ENCODE results near the gene TRIM8. TPM values are rescaled to one million over a fixed set of nuclear protein-coding genes. Genes with fewer than 3 reads are reported as not detected.

The TRIM8 gene
- polyA plus RNA-seq, 3 donors = 39.4 to 183 (median 41.4) TPM

DNA sequence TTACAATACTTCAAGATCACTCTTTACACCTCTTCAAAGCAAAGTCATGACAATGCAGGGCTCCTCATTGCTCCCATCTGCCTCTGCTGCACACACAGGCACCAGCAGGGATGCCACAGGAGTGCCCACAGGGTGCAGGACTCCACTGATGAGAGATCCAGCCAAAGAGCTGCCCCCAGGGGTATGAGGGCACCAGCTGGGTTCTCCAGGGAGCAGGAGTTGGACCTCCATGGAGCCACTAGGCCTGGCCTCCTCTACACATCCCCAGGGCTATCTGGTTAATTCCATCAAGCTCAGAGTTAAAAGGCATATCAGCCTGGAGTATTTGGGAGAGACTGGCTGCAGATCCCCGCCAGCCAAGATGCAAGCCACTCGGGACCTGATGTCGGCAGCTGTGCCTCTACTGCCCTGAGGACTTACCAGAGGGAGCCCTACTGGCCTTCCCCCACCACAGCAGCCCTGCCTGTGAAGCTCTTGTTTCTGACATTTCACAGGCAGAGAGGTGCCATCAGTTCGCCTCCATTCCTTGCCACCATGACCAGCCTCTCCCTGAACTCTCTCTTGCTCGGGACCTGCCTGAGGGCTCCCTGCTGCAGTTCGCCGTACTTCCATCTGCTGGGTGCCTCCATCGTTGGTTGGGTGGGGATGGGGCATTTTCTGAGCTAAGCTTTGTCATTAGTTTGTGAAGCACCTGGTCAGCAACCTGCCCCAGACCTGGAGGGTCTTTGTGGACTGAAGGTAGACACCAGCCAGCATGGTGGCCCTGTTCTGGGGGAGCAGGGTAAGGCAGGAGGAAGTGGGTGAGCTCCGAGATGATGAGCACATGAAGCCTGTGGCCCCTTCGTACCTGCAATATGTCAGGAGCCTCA lies 12.5 kb upstream of the TRIM8 start:
- WGBS (ENCODE audit: insufficient coverage) = 80% methylated on average over 8 of the region's 10 CpGs
- H3K27me3 Mint-ChIP-seq (ENCODE audit: low read depth in 3 of 3) = no peaks in the 10 kb centered on the region
- H3K9ac ChIP-seq (ENCODE audit: insufficient read depth, low read length, poor library complexity, severe bottlenecking) = peak overlapping the region; percentile 66
- intact Hi-C loops (cut with micrococcal nuclease) = no loop called here
- H2AFZ ChIP-seq (ENCODE audit: insufficient read depth, low read depth, low read length, poor library complexity, severe bottlenecking) = no peak overlapping the region
- peaks cover 22 to 48% of the 10 kb centered on the region in 2 donors for H3K36me3 ChIP-seq (replicated peaks in 1 of 2; ENCODE audit: control insufficient read depth in 1 of 2, insufficient read depth in 2 of 2, low read length in 2 of 2)
- TF ChIP-seq, protein P1, sequence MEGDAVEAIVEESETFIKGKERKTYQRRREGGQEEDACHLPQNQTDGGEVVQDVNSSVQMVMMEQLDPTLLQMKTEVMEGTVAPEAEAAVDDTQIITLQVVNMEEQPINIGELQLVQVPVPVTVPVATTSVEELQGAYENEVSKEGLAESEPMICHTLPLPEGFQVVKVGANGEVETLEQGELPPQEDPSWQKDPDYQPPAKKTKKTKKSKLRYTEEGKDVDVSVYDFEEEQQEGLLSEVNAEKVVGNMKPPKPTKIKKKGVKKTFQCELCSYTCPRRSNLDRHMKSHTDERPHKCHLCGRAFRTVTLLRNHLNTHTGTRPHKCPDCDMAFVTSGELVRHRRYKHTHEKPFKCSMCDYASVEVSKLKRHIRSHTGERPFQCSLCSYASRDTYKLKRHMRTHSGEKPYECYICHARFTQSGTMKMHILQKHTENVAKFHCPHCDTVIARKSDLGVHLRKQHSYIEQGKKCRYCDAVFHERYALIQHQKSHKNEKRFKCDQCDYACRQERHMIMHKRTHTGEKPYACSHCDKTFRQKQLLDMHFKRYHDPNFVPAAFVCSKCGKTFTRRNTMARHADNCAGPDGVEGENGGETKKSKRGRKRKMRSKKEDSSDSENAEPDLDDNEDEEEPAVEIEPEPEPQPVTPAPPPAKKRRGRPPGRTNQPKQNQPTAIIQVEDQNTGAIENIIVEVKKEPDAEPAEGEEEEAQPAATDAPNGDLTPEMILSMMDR (IDR thresholded peaks at IDR 0.05) = no peak
- H3K9me3 Mint-ChIP-seq = peaks cover 0 to 2% (median 0%) of the 10 kb centered on the region in 7 donors
- peak overlapping the region; percentile 94 to 98 (median 96) for H3K27ac Mint-ChIP-seq
- peak overlapping the region; percentile 66 for H3K4me2 ChIP-seq (replicated peaks; ENCODE audit: extremely low read depth, low read length, poor library complexity, severe bottlenecking)
- DNase-seq = no peak
- peak overlapping the region; percentile 96 to 99 for H3K27ac ChIP-seq (ENCODE audit: low read depth in 1 of 2, low read length in 2 of 2)
- peak overlapping the region in 1 of 3 experiments; percentile 57 for H3K4me3 ChIP-seq (replicated peaks in 1 of 3; ENCODE audit: low read depth in 2 of 3, low read length in 3 of 3)
- no peaks in the 10 kb centered on the region for H3K9me3 ChIP-seq (replicated peaks in 1 of 2; ENCODE audit: control insufficient read depth in 1 of 2, insufficient read depth in 1 of 2, low read length in 2 of 2)
- no peaks in the 10 kb centered on the region for H4K20me1 ChIP-seq (ENCODE audit: insufficient read depth, low read length)
- H3K79me2 ChIP-seq (ENCODE audit: insufficient read depth, low read length) = peaks cover 19% of the 10 kb centered on the region
- no peaks in the 10 kb centered on the region for H3K27me3 ChIP-seq (ENCODE audit: control insufficient read depth in 2 of 2, insufficient read depth in 2 of 2, low read length in 2 of 2)
- H3K4me3 Mint-ChIP-seq = no peak overlapping the region
- H3K4me1 ChIP-seq (ENCODE audit: control insufficient read depth in 1 of 2, insufficient read depth in 2 of 2, low read length in 2 of 2) = peaks cover 62 to 67% of the 10 kb centered on the region in 2 donors
- H3K36me3 Mint-ChIP-seq = peaks cover 38 to 50% of the 10 kb centered on the region in 2 donors
- H3K4me1 Mint-ChIP-seq = peaks cover 69% of the 10 kb centered on the region

DNA sequence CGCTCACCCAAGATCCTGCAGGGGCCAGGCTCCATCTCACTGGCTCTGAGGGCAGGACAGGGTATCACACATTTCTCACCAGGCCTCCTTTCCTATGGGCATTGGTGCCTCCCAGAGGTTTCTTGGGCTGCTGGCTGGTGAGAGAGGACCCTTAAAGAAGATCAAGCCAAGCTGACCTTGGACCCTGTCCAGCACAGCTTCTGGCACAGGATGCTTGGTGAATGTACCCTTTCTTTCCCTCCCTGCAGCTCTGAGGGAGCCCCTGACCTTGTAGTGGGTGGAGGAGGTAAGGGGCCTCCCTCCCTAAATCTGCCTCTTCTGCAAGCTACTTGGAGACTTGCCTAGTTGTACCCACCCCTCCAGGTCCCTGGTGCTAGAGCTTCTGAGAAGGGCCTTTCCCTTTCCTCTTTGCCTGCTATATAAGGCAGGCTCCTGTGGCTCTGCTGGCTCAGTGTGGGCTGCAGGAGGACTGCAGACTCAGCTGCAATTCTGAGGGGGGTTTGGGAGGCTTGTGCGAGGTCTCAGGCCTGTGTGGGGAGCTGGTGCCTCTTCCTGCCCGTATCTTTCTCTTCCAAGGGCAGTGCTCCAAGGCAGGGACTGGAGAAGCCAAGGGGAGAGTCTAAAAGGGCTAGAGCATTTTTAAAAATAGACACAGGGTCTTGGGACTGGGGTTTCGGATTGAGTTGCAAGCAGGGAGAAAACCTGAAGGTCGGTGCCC lies 11.7 kb upstream of the TRIM8 start:
- Histone ChIP-seq H2AFZ (ENCODE audit: insufficient read depth, low read depth, low read length, poor library complexity, severe bottlenecking) (no peak overlapping the region), H3K9ac (ENCODE audit: insufficient read depth, low read length, poor library complexity, severe bottlenecking) (peak overlapping the region; percentile 66), H3K4me2 (replicated peaks; ENCODE audit: extremely low read depth, low read length, poor library complexity, severe bottlenecking) (peak overlapping the region; percentile 66), H3K27ac (ENCODE audit: low read depth in 1 of 2, low read length in 2 of 2) (peak overlapping the region; percentile 96 to 99), H3K27me3 (ENCODE audit: control insufficient read depth in 2 of 2, insufficient read depth in 2 of 2, low read length in 2 of 2) (no peaks in the 10 kb centered on the region), H4K20me1 (ENCODE audit: insufficient read depth, low read length) (no peaks in the 10 kb centered on the region), H3K36me3 (replicated peaks in 1 of 2; ENCODE audit: control insufficient read depth in 1 of 2, insufficient read depth in 2 of 2, low read length in 2 of 2) (peaks cover 19 to 40% of the 10 kb centered on the region in 2 donors), H3K79me2 (ENCODE audit: insufficient read depth, low read length) (peaks cover 19% of the 10 kb centered on the region), H3K4me3 (replicated peaks in 1 of 3; ENCODE audit: low read depth in 2 of 3, low read length in 3 of 3) (peak overlapping the region in 2 of 3 experiments; percentile 14 to 57), H3K9me3 (replicated peaks in 1 of 2; ENCODE audit: control insufficient read depth in 1 of 2, insufficient read depth in 1 of 2, low read length in 2 of 2) (no peaks in the 10 kb centered on the region), H3K4me1 (ENCODE audit: control insufficient read depth in 1 of 2, insufficient read depth in 2 of 2, low read length in 2 of 2) (peaks cover 63 to 69% of the 10 kb centered on the region in 2 donors)
- Mint-ChIP-seq H3K4me3 (peak overlapping the region; percentile 71 to 83), H3K9me3 (peaks cover 0 to 2% (median 0%) of the 10 kb centered on the region in 7 donors), H3K27me3 (ENCODE audit: low read depth in 3 of 3) (no peaks in the 10 kb centered on the region), H3K27ac (peak overlapping the region; percentile 94 to 98 (median 96)), H3K36me3 (peaks cover 31 to 42% of the 10 kb centered on the region in 2 donors), H3K4me1 (peaks cover 70% of the 10 kb centered on the region)
- TF ChIP-seq, protein P1 (IDR thresholded peaks at IDR 0.05) = no peak
- WGBS (ENCODE audit: insufficient coverage) = 0% methylated on average over 4 of the region's 5 CpGs
- peak in 1 of 3 donors; percentile 38 for DNase-seq
- intact Hi-C loops (cut with micrococcal nuclease) = no loop called here
